ENCODE data around the gene NR4A1.

Gene NR4A1

DNA sequence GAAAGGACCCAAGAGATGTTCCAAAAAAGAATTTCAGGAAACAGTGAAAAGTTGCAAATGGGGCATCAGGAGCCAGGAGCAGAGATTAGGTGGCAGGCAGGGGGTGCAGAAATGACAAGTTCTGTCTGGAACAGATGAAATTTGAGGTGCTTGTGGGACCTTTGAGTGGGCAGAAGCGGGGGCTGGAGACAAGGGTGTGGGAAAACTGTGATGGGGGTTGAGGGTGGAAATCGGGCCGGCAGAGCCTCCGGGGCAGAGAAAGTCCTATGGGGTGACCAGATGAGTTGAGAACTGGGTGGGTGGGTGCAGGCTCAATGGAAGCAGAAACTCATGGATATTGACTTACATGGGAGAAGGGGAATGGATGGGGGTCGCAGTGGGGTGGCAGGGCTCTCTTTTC, 1.6 kb upstream of the NR4A1 start:
- H3K4me3 ChIP-seq (replicated peaks; ENCODE audit: low read depth, low read length), result no peak overlapping the region
- TF ChIP-seq, protein P1, sequence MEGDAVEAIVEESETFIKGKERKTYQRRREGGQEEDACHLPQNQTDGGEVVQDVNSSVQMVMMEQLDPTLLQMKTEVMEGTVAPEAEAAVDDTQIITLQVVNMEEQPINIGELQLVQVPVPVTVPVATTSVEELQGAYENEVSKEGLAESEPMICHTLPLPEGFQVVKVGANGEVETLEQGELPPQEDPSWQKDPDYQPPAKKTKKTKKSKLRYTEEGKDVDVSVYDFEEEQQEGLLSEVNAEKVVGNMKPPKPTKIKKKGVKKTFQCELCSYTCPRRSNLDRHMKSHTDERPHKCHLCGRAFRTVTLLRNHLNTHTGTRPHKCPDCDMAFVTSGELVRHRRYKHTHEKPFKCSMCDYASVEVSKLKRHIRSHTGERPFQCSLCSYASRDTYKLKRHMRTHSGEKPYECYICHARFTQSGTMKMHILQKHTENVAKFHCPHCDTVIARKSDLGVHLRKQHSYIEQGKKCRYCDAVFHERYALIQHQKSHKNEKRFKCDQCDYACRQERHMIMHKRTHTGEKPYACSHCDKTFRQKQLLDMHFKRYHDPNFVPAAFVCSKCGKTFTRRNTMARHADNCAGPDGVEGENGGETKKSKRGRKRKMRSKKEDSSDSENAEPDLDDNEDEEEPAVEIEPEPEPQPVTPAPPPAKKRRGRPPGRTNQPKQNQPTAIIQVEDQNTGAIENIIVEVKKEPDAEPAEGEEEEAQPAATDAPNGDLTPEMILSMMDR (IDR thresholded peaks at IDR 0.05; ENCODE audit: low read length, missing control alignments), result no peak
- DNase-seq (ENCODE audit: low read depth), result no peak

DNA sequence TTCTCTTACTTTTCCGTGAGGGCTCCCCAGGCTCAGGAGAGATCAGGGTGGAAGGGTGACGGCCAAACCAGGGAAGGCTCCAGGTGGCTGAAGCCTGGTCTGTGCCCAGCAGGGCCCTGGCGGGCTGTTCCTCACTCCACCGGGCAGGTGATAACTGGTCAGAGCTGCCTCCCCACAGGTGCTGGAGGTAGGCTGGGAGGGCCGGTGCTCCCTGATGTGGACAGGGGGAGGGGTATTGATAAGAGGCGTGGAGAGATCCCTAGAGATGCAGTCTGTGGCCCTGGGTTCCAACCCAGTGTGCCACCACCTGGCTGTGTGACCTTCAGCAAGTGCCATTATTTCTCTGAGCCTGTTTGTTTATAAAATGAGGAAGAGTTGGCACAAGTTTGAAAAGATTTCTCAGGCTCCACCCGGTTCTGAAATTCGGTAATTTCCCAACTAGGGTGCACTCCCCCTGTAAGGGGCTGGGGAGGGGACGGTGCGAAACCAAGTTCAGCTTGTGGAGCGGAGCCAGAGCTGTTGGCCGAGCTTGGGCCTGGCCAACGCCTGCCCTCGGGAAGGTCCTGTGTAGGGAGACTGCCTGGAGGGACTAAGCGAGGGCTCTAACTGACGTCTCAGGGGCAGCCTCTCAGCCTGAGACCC, 1.0 kb upstream of the NR4A1 start:
- peak; percentile 68 for DNase-seq (ENCODE audit: low read depth)
- TF ChIP-seq, protein P1 (IDR thresholded peaks at IDR 0.05; ENCODE audit: low read length, missing control alignments), result no peak
- peak overlapping the region; percentile 59 for H3K4me3 ChIP-seq (replicated peaks; ENCODE audit: low read depth, low read length)

DNA sequence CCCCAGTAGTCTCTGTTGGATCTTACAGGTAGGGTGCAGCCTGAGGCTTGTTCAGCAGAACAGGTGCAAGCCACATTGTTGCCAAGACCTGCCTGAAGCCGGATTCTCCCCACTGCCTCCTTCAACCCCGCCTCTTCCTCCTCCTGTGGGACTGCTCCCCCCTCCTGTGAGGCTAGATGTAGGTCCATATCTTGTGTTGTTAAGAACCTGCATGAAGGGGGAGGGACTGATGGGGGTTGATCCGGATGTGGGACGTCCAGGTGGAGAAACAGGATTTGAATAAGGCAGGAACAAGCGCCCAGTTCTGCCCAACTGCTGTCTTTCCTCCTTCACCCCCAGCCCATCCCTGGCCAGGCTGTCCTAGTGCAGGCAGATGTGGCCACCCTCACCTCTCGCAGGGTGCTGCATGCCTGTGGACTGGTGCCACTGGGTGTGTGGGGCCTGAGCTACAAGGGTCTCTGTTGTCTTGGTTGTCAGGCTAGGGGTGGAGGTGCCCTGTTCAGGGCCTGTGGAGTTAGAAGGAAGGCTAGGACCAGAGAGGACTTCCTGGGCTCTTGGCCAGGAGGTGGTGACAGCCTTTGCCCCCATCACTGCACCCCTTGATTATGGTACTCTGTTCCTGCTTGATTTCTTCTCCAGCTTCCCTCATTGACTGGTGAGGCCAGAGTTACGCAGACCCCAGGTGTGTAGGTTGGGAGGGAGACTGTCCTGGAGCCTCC, 1.4 kb downstream of the NR4A1 start:
- TF ChIP-seq, protein P1 (IDR thresholded peaks at IDR 0.05; ENCODE audit: low read length, missing control alignments), result no peak
- H3K4me3 ChIP-seq (replicated peaks; ENCODE audit: low read depth, low read length), result peak overlapping the region; percentile 70

DNA sequence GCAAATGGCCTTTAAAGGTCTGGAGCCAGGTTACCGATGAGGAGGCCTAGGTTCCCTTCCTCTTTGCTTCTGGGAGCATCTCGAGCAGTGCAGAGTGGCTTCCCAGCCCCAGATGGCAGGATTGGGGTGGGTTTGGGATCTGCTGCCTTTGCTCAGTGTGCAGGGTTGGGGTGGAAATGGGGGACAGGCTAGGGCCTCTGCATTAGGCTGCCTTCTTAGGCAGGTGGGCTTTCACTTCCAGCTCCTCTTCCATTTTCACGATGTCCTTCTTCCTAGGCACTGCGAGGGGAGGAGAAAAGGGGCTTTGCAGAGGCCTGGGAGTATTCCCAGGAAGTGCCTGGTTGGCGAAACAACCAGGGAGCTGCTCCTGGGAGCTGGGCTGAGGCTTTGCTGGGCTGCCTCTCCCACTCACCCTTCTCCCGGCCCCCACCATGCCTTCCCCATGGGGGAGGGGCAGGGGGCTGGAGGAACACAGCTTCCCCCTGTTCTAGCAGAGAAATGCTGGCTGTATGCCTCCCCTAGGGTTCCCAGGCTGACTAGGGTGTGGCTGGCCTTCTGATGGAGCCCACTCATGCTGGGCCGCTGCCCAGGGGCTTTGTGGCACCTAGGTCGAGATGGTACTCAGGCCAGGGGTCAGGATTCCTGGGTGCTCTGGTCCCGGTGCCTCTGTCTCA, 2.4 kb downstream of the NR4A1 start:
- TF ChIP-seq, protein P1 (IDR thresholded peaks at IDR 0.05; ENCODE audit: low read length, missing control alignments), result no peak
- no peak overlapping the region for H3K4me3 ChIP-seq (replicated peaks; ENCODE audit: low read depth, low read length)
- peak; percentile 68 for DNase-seq (ENCODE audit: low read depth)

More for the DNA sequence above, 1.4 kb downstream of the NR4A1 start:
- peak; percentile 65 for DNase-seq (ENCODE audit: low read depth)

DNA sequence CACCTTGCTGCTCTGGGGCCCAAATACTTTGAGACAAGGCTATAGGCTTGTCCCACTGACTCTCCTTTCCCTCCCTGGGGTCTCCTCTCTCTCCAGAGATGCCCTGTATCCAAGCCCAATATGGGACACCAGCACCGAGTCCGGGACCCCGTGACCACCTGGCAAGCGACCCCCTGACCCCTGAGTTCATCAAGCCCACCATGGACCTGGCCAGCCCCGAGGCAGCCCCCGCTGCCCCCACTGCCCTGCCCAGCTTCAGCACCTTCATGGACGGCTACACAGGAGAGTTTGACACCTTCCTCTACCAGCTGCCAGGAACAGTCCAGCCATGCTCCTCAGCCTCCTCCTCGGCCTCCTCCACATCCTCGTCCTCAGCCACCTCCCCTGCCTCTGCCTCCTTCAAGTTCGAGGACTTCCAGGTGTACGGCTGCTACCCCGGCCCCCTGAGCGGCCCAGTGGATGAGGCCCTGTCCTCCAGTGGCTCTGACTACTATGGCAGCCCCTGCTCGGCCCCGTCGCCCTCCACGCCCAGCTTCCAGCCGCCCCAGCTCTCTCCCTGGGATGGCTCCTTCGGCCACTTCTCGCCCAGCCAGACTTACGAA, 3.1 kb downstream of the NR4A1 start:
- DNase-seq (ENCODE audit: low read depth), result no peak
- TF ChIP-seq, protein P1 (IDR thresholded peaks at IDR 0.05; ENCODE audit: low read length, missing control alignments), result no peak
- H3K4me3 ChIP-seq (replicated peaks; ENCODE audit: low read depth, low read length), result no peak overlapping the region

DNA sequence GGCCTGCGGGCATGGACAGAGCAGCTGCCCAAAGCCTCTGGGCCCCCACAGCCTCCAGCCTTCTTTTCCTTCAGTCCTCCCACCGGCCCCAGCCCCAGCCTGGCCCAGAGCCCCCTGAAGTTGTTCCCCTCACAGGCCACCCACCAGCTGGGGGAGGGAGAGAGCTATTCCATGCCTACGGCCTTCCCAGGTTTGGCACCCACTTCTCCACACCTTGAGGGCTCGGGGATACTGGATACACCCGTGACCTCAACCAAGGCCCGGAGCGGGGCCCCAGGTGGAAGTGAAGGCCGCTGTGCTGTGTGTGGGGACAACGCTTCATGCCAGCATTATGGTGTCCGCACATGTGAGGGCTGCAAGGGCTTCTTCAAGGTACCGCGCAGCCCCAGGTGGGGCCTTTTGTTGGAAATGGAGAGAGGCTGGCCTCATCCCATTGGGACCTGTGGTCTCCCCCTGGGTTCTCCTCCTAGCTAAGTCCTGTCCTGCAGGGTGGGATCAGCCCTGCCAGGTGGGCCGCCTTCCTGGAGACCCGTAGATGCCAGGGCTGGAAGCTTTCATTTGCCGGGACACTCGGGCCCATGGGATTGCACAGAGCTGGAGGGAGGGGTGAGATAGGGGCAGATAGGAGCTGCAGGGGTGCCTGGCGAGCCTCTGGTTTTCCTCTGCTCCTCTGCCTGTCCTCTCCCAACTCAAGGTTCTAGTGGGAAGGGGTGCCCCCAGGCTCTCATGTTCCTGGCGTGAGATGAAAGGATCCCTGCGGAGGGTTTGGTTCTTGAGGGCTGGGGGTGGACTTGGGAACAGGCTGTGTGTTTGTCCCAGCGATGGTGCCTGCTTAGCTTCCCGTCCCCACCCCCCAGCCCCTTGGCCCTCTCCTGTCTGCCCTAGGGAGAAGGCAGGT, 3.8 kb downstream of the NR4A1 start:
- TF ChIP-seq, protein P1 (IDR thresholded peaks at IDR 0.05; ENCODE audit: low read length, missing control alignments), result no peak
- DNase-seq (ENCODE audit: low read depth), result peak; percentile 58
- H3K4me3 ChIP-seq (replicated peaks; ENCODE audit: low read depth, low read length), result no peak overlapping the region

All from fibroblast of pulmonary artery (primary cell).